Keratinocyte (primary cell): ENCODE data around the gene RGS17. TPM values are rescaled to one million over a fixed set of nuclear protein-coding genes. Genes with fewer than 3 reads are reported as not detected.
A peak's percentile ranks its signal among the peaks of the same experiment; 100 is the strongest.

Source experiments
- DNase-seq: peaks from one replicate; pipeline ENCODE4 v3.0.0-alpha.2; 2011; ENCODE audit warnings: low read depth, missing footprints, low spot score
- FAIRE-seq: peaks from 2 replicates; lab custom pipeline; 2011; peaks lifted over from hg19 to GRCh38; lab: Jason Lieb, UNC
- H2AFZ ChIP-seq: 2 replicates; pipeline ENCODE4 v1.6.0; 2012; ENCODE audit warnings: low read length, control low read depth, inconsistent platforms; ENCODE audit not compliant: control insufficient read depth
- H3K27ac ChIP-seq: 2 replicates; pipeline ENCODE4 v1.5.1; 2011; ENCODE audit warnings: low read length; ENCODE audit not compliant: control insufficient read depth, insufficient read depth
- H3K27me3 ChIP-seq: 3 replicates; pipeline ENCODE4 v1.6.0; 2011; ENCODE audit warnings: low read length; ENCODE audit not compliant: control insufficient read depth, insufficient read depth; ENCODE audit errors: extremely low read depth
- H3K36me3 ChIP-seq, 2 experiments: 2 replicates in 1 of 2; 3 replicates in 1 of 2; pipeline ENCODE4 v1.5.1; 2011; ENCODE audit warnings: low read length in 2 of 2, mild to moderate bottlenecking in 1 of 2; ENCODE audit not compliant: control insufficient read depth in 2 of 2, insufficient read depth in 2 of 2; ENCODE audit errors: extremely low read depth in 1 of 2
- H3K4me1 ChIP-seq: 3 replicates; pipeline ENCODE4 v1.5.1; 2011; ENCODE audit warnings: low read length; ENCODE audit not compliant: control insufficient read depth, insufficient read depth; ENCODE audit errors: extremely low read depth
- H3K4me2 ChIP-seq: 3 replicates; pipeline ENCODE4 v1.6.0; 2011; ENCODE audit warnings: low read depth, low read length; ENCODE audit not compliant: control insufficient read depth, insufficient read depth; ENCODE audit errors: extremely low read depth
- H3K4me3 ChIP-seq, 3 experiments: fragments of 200-600 bp in 1 of 3; sonication (generic) in 1 of 3; 2 replicates in 2 of 3; 3 replicates in 1 of 3; pipeline ENCODE4 v1.5.1; 2011 to 2016; ENCODE audit warnings: low read length in 3 of 3, mild to moderate bottlenecking in 3 of 3, control low read depth in 2 of 3, inconsistent platforms in 1 of 3, low read depth in 1 of 3, mixed read lengths in 1 of 3, mixed run types in 1 of 3, moderate library complexity in 1 of 3; ENCODE audit not compliant: control insufficient read depth in 2 of 3, insufficient read depth in 2 of 3; ENCODE audit errors: extremely low read depth in 1 of 3
- H3K79me2 ChIP-seq: 2 replicates; pipeline ENCODE4 v1.6.0; 2012; ENCODE audit warnings: low read length; ENCODE audit not compliant: control insufficient read depth, insufficient read depth
- H3K9ac ChIP-seq: 3 replicates; pipeline ENCODE4 v1.6.0; 2011; ENCODE audit warnings: low read length; ENCODE audit not compliant: control insufficient read depth, insufficient read depth; ENCODE audit errors: extremely low read depth
- H3K9me1 ChIP-seq: 3 replicates; pipeline ENCODE4 v1.6.0; 2011; ENCODE audit warnings: low read length; ENCODE audit not compliant: control insufficient read depth, insufficient read depth; ENCODE audit errors: extremely low read depth
- H3K9me3 ChIP-seq: 2 replicates; pipeline ENCODE4 v1.5.1; 2012; ENCODE audit warnings: low read depth, low read length; ENCODE audit not compliant: control insufficient read depth
- H4K20me1 ChIP-seq: 3 replicates; pipeline ENCODE4 v1.6.0; 2011; ENCODE audit warnings: low read length; ENCODE audit not compliant: control insufficient read depth, insufficient read depth; ENCODE audit errors: extremely low read depth
- EZH2 ChIP-seq: IDR thresholded peaks from one replicate; pipeline ENCODE4 v1.6.1; 2012; ENCODE audit warnings: inconsistent platforms, mild to moderate bottlenecking, low read length, moderate library complexity
- dilution Hi-C: fragments of 300-500 bp; cut with MboI; formaldehyde crosslinking; loops from one replicate; pipeline ENCODE4 v1.7.0; 2020; ENCODE audit warnings: low sequenced_read_pairs; ENCODE audit not compliant: extremely low pct_ligation_motif_present
- polyA minus RNA-seq, 3 experiments: library from RNA; depleted of rRNA, polyadenylated mRNA; stranded (reverse); fragments of >200 nt; gene quantifications; 1 replicate in 1 of 3; 2 replicates in 1 of 3; 3 replicates in 1 of 3; pipeline ENCODE4 v1.2.3, GENCODE V29; 2011
- polyA plus RNA-seq, 5 experiments: library from polyadenylated mRNA; depleted of rRNA in 3 of 5; stranded (reverse) in 3 of 5; stranded (forward) in 1 of 5; unstranded in 1 of 5; fragments of >200 nt; gene quantifications; 1 replicate in 1 of 5; 2 replicates in 3 of 5; 3 replicates in 1 of 5; pipeline versions ENCODE4 v1.2.1 to v1.2.3, GENCODE V29; 2011 to 2012; ENCODE audit warnings: missing spikeins in 2 of 5, low read depth in 1 of 5, low replicate concordance in 1 of 5
- TF ChIP-seq, protein P1 (sequence below), 3 experiments: IDR thresholded peaks in 1 of 3; conservative IDR thresholded peaks in 1 of 3; optimal IDR thresholded peaks in 1 of 3; 2 replicates in 2 of 3; 3 replicates in 1 of 3; pipeline versions ENCODE3 to v1.5.1; 2011; ENCODE audit warnings: low read length in 3 of 3, mild to moderate bottlenecking in 3 of 3, moderate library complexity in 2 of 3, control low read depth in 1 of 3, inconsistent platforms in 1 of 3; ENCODE audit not compliant: insufficient read depth in 2 of 3; ENCODE audit errors: extremely low read depth in 1 of 3

The RGS17 gene, protein sequence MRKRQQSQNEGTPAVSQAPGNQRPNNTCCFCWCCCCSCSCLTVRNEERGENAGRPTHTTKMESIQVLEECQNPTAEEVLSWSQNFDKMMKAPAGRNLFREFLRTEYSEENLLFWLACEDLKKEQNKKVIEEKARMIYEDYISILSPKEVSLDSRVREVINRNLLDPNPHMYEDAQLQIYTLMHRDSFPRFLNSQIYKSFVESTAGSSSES
- polyA plus RNA-seq (0.10 to 0.22 TPM (median 0.14 TPM) in 3 replicates), polyA minus RNA-seq (0.10 to 0.13 TPM in 2 of 3 replicates, not detected in the other)
- 0.35 TPM for polyA plus RNA-seq (2011; ENCODE audit: low read depth)
- polyA plus RNA-seq (2011; cell fraction: cytosol; rRNA removed): 0.16 and 0.22 TPM in 2 replicates
- polyA plus RNA-seq (2011; cell fraction: nucleus; rRNA removed): 0.15 and 0.19 TPM in 2 replicates
- 0.10 and 0.19 TPM in 2 replicates for polyA plus RNA-seq (2012; ENCODE audit: low replicate concordance)
- not detected for polyA minus RNA-seq (2011; cell fraction: cytosol; rRNA and poly(A)+ RNA removed)
- 0.21 and 0.23 TPM in 2 replicates for polyA minus RNA-seq (2011; cell fraction: nucleus; rRNA and poly(A)+ RNA removed)

DNA sequence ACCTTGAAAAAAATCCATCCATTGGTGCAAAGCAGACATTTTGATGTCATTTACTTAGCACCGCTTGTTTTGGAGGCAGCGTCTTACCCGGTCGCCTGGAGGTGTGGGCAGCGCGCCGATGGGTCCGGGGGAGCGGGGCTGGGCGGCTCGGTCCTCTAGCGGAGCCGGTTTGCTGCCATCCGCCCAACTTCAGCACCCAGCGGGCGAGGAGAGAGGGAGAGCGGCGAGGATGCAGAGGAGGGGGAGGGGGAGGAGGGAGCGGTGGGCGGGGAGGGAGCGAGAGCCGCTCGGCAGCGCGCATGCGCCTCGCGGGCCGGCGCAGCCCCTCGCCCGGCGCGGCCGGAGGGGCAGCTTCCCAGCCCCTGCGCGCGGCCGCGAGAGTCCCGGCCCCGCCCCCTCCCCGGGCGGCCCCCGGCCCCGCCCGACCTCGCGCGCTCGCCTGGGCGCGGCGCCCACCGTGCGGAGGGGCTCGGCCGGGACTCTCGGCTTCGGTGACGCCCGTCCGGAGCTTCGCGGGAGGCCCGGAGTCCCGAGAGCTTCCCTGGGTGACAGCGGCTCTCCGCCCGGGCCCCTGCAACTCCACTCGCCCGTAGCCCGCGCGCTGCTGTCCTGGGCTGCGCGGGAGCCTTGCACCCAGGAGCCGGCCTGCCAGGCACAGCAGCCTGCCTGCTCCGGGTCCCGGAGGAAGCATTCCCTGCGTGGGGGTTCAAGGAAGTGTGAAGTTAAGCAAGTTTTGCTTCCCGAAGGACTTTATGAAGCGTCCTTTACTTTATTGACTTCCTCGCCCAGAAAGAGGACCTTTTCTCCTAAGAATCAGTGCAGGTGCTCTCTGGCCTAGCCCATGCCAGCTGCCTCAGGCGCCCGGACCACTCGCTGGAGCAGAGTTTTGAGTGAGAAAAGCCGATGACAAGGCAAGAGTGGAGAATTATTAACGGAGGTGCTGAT is at the start of gene RGS17:
TSS of gene RGS17 (minus strand) at position 246 of the 945 bp plus-strand sequence. CDS start 87,264 bp downstream, outside the sequence.
- Histone ChIP-seq H3K9me1 (no peaks in the 10 kb centered on the region), H3K27ac (no peak within 1 kb of the TSS), H3K9ac (peak within 1 kb of the TSS; percentile 15), H3K4me2 (peak within 1 kb of the TSS; percentile 90), H3K36me3 (no peaks in the 10 kb centered on the region), H3K27me3 (peaks cover 28% of the 10 kb centered on the region), H4K20me1 (no peaks in the 10 kb centered on the region), H3K4me1 (peaks cover 10% of the 10 kb centered on the region), H2AFZ (peak within 1 kb of the TSS; percentile 68), H3K9me3 (no peaks in the 10 kb centered on the region), H3K79me2 (no peaks in the 10 kb centered on the region), H3K4me3 (peak within 1 kb of the TSS; percentile 44 to 75 (median 70))
- dilution Hi-C loops: no loop called here
- TF ChIP-seq, protein P1, sequence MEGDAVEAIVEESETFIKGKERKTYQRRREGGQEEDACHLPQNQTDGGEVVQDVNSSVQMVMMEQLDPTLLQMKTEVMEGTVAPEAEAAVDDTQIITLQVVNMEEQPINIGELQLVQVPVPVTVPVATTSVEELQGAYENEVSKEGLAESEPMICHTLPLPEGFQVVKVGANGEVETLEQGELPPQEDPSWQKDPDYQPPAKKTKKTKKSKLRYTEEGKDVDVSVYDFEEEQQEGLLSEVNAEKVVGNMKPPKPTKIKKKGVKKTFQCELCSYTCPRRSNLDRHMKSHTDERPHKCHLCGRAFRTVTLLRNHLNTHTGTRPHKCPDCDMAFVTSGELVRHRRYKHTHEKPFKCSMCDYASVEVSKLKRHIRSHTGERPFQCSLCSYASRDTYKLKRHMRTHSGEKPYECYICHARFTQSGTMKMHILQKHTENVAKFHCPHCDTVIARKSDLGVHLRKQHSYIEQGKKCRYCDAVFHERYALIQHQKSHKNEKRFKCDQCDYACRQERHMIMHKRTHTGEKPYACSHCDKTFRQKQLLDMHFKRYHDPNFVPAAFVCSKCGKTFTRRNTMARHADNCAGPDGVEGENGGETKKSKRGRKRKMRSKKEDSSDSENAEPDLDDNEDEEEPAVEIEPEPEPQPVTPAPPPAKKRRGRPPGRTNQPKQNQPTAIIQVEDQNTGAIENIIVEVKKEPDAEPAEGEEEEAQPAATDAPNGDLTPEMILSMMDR (optimal IDR thresholded peaks at IDR 0.05 in 1 of 3, IDR thresholded peaks at IDR 0.05 in 1 of 3, conservative IDR thresholded peaks at IDR 0.05 in 1 of 3; ENCODE audit: extremely low read depth in 1 of 3, insufficient read depth in 2 of 3, low read length in 3 of 3): no peak
- TF ChIP-seq EZH2: no peak
- FAIRE-seq (no peak), DNase-seq (no peak)

DNA sequence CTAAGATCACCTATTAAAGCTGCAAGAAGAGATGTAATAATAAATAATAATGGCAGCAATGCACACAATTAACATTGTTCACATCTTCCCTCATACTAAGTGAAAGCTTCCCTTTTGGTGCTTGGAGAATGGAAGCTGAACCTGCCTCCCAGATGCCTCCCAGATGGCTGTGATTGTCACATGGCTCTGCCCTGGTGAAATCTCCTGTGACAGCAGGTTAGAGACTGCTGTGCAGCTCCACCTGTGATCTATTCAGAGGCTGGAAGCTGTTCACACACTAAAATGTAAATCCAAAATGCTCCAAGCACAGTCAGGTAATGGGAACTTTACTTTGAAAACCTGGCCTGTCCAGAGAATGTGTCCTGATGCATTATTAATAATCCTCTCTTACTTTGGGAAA is 41.7 kb upstream of the RGS17 start:
- TF ChIP-seq EZH2: no peak
- TF ChIP-seq, protein P1 (optimal IDR thresholded peaks at IDR 0.05 in 1 of 3, IDR thresholded peaks at IDR 0.05 in 1 of 3, conservative IDR thresholded peaks at IDR 0.05 in 1 of 3; ENCODE audit: extremely low read depth in 1 of 3, insufficient read depth in 2 of 3, low read length in 3 of 3): no peak
- H3K4me1 ChIP-seq: peaks cover 15% of the 10 kb centered on the region
- no peaks in the 10 kb centered on the region for H3K27me3 ChIP-seq
- DNase-seq (no peak), FAIRE-seq (no peak)
- H3K79me2 ChIP-seq: no peaks in the 10 kb centered on the region
- no peak overlapping the region for H3K9ac ChIP-seq
- H3K4me3 ChIP-seq: no peak overlapping the region
- no peaks in the 10 kb centered on the region for H3K9me3 ChIP-seq
- no peak overlapping the region for H3K4me2 ChIP-seq
- no peaks in the 10 kb centered on the region for H3K36me3 ChIP-seq
- no peaks in the 10 kb centered on the region for H4K20me1 ChIP-seq
- no peak overlapping the region for H2AFZ ChIP-seq
- H3K27ac ChIP-seq: no peak overlapping the region
- H3K9me1 ChIP-seq: no peaks in the 10 kb centered on the region
- dilution Hi-C loops: no loop called here
